Tibial artery (tissue), 4 donors: ENCODE measurements around the gene RYR2.
A peak's percentile ranks its signal among the peaks of the same experiment; 100 is the strongest.

Experiments used
- DNase-seq, 2 donors: peaks; one replicate each; pipeline ENCODE4 v3.0.0-alpha.2; 2019
- H3K27ac ChIP-seq, 2 donors: fragments of 200-600 bp; sonication (generic) in 1 of 2; 1 replicate in 1 of 2; 2 replicates in 1 of 2; pipeline ENCODE4 v1.5.1; 2018 to 2019; ENCODE audit warnings: mild to moderate bottlenecking in 1 of 2
- H3K27me3 ChIP-seq, 2 donors: fragments of 200-600 bp; sonication (generic) in 1 of 2; one replicate each; pipeline versions ENCODE4 v1.5.1 to v1.6.0; 2016 to 2019
- H3K36me3 ChIP-seq, 3 donors: fragments of 200-600 bp; sonication (generic) in 2 of 3; one replicate each; pipeline ENCODE4 v1.5.1; 2016 to 2019; ENCODE audit warnings: mild to moderate bottlenecking in 2 of 3
- H3K4me1 ChIP-seq, 4 donors: fragments of 200-600 bp; sonication (generic) in 2 of 4; 1 replicate in 3 of 4; 2 replicates in 1 of 4; pipeline ENCODE4 v1.5.1; 2016 to 2019
- H3K4me3 ChIP-seq, 2 donors: fragments of 200-600 bp; sonication (generic) in 1 of 2; 1 replicate in 1 of 2; 2 replicates in 1 of 2; pipeline ENCODE4 v1.5.1; 2018 to 2019; ENCODE audit warnings: mild to moderate bottlenecking in 2 of 2
- H3K9me3 ChIP-seq, 3 donors: fragments of 200-600 bp; sonication (generic) in 1 of 3; one replicate each; pipeline ENCODE4 v1.5.1; 2016 to 2019
- CTCF ChIP-seq, 2 experiments: fragments of 200-600 bp in 1 of 2; fragments of 450-650 bp in 1 of 2; IDR thresholded peaks; one replicate each; pipeline ENCODE4 v1.5.1; 2017 to 2019; ENCODE audit warnings: antibody characterized with exemption in 2 of 2, mild to moderate bottlenecking in 1 of 2, moderate library complexity in 1 of 2
- intact Hi-C: fragments of 100-400 bp; cut with DNase I; formaldehyde crosslinking; loops from one replicate; pipeline ENCODE4 v1.15.0; 2023; ENCODE audit warnings: low total_unique reads

The RYR2 gene

GRCh38 chr1:237164406-237165352, 122.7 kb downstream of the RYR2 start:
- no peak for TF ChIP-seq CTCF (IDR thresholded peaks at IDR 0.05)
- intact Hi-C loops, result no loop called here
- Histone ChIP-seq H3K36me3 (no peaks in the 10 kb centered on the region), H3K27me3 (no peaks in the 10 kb centered on the region), H3K4me1 (peaks cover 0 to 45% (median 6%) of the 10 kb centered on the region in 4 donors), H3K4me3 (no peak overlapping the region), H3K9me3 (no peaks in the 10 kb centered on the region), H3K27ac (peak overlapping the region in 1 of 2 donors; percentile 5)
- no peak for DNase-seq

- Histone ChIP-seq H3K4me1 (peaks cover 0 to 49% (median 6%) of the 10 kb centered on the region in 4 donors), H3K4me3 (no peak overlapping the region), H3K36me3 (no peaks in the 10 kb centered on the region), H3K27ac (peak overlapping the region; percentile 13 to 21), H3K9me3 (no peaks in the 10 kb centered on the region), H3K27me3 (no peaks in the 10 kb centered on the region)
- no peak for TF ChIP-seq CTCF (IDR thresholded peaks at IDR 0.05)
- intact Hi-C loops, result no loop called here
- no peak for DNase-seq
These were observed 124.1 kb downstream of the RYR2 start for GRCh38 chr1:237166086-237166485.

- Histone ChIP-seq H3K27me3 (no peaks in the 10 kb centered on the region), H3K4me3 (no peak overlapping the region), H3K27ac (peak overlapping the region in 1 of 2 donors; percentile 27), H3K36me3 (no peaks in the 10 kb centered on the region), H3K9me3 (no peaks in the 10 kb centered on the region), H3K4me1 (peaks cover 0 to 55% (median 6%) of the 10 kb centered on the region in 4 donors)
- intact Hi-C loops, result no loop called here
- no peak for DNase-seq
- no peak for TF ChIP-seq CTCF (IDR thresholded peaks at IDR 0.05)
These were observed 124.7 kb downstream of the RYR2 start for GRCh38 chr1:237166593-237167101.

- Histone ChIP-seq H3K4me1 (peaks cover 0 to 62% (median 6%) of the 10 kb centered on the region in 4 donors), H3K27ac (no peak overlapping the region), H3K9me3 (no peaks in the 10 kb centered on the region), H3K36me3 (no peaks in the 10 kb centered on the region), H3K4me3 (no peak overlapping the region), H3K27me3 (no peaks in the 10 kb centered on the region)
- TF ChIP-seq CTCF (IDR thresholded peaks at IDR 0.05), result no peak
- intact Hi-C loops, result no loop called here
- no peak for DNase-seq
These were observed 128.2 kb downstream of the RYR2 start for GRCh38 chr1:237170149-237170548.

- no peak overlapping the region for H3K4me3 ChIP-seq
- H3K27ac ChIP-seq, result peak overlapping the region in 1 of 2 donors; percentile 23
- H3K27me3 ChIP-seq, result no peaks in the 10 kb centered on the region
- peaks cover 0 to 55% (median 4%) of the 10 kb centered on the region in 4 donors for H3K4me1 ChIP-seq
- H3K36me3 ChIP-seq, result no peaks in the 10 kb centered on the region
- intact Hi-C loops, result no loop called here
- no peak for DNase-seq
- H3K9me3 ChIP-seq, result no peaks in the 10 kb centered on the region
- TF ChIP-seq CTCF (IDR thresholded peaks at IDR 0.05), result no peak
These were observed 129.6 kb downstream of the RYR2 start for GRCh38 chr1:237171454-237172117.
